ACC112 (cell line): ENCODE measurements around the gene LMF2.
A peak's percentile ranks its signal among the peaks of the same experiment; 100 is the strongest.
"Not testable (repeated sequence)": the region's sequence is repeated elsewhere in the genome, so short reads cannot be mapped to it uniquely, and the experiment has no call there.

Experiments
- H2AFZ ChIP-seq: fragments of 200-600 bp; sonication (generic); one replicate; pipeline ENCODE4 v1.6.0; 2017; ENCODE audit warnings: antibody characterized with exemption, low read length; ENCODE audit not compliant: unreplicated experiment
- H3K27ac ChIP-seq: fragments of 200-600 bp; sonication (generic); 2 replicates; pipeline ENCODE4 v1.5.1; 2014; ENCODE audit warnings: low read depth, mild to moderate bottlenecking, antibody characterized with exemption, low read length, moderate library complexity
- H3K27me3 ChIP-seq: fragments of 200-600 bp; sonication (generic); 2 replicates; pipeline ENCODE4 v1.6.1; 2014; ENCODE audit warnings: mild to moderate bottlenecking, antibody characterized with exemption, low read length, moderate library complexity, mixed read lengths; ENCODE audit not compliant: insufficient read depth
- H3K36me3 ChIP-seq: fragments of 200-600 bp; sonication (generic); 2 replicates; pipeline ENCODE4 v1.6.1; 2016; ENCODE audit warnings: mild to moderate bottlenecking, antibody characterized with exemption, low read length, moderate library complexity, mixed read lengths; ENCODE audit not compliant: insufficient read depth
- H3K4me1 ChIP-seq: fragments of 200-600 bp; sonication (generic); one replicate; pipeline ENCODE4 v1.6.1; 2016; ENCODE audit warnings: low read length, mixed read lengths; ENCODE audit not compliant: insufficient read depth, unreplicated experiment, control insufficient read depth
- H3K4me3 ChIP-seq: fragments of 200-600 bp; sonication (generic); 2 replicates; pipeline ENCODE4 v1.5.1; 2014; ENCODE audit warnings: mild to moderate bottlenecking, low read depth, low read length
- H3K79me2 ChIP-seq: fragments of 200-600 bp; sonication (generic); one replicate; pipeline ENCODE4 v1.6.0; 2016; ENCODE audit warnings: low read length; ENCODE audit not compliant: control insufficient read depth, unreplicated experiment, insufficient read depth

LMF2 gene

GRCh38 chr22:50521710-50522109 lies 14.2 kb upstream of the LMF2 start:
- H3K4me1 ChIP-seq = peaks cover 6% of the 10 kb centered on the region
- no peaks in the 10 kb centered on the region for H3K36me3 ChIP-seq
- H3K27ac ChIP-seq = no peak overlapping the region
- no peaks in the 10 kb centered on the region for H3K27me3 ChIP-seq
- no peak overlapping the region for H3K4me3 ChIP-seq
- peaks cover 5% of the 10 kb centered on the region for H3K79me2 ChIP-seq
- H2AFZ ChIP-seq = no peak overlapping the region

GRCh38 chr22:50520826-50521453 lies 13.4 kb upstream of the LMF2 start:
- Histone ChIP-seq H2AFZ (no peak overlapping the region), H3K27ac (no peak overlapping the region), H3K79me2 (peaks cover 5% of the 10 kb centered on the region), H3K27me3 (no peaks in the 10 kb centered on the region), H3K4me1 (peaks cover 6% of the 10 kb centered on the region), H3K36me3 (no peaks in the 10 kb centered on the region), H3K4me3 (no peak overlapping the region)

GRCh38 chr22:50520184-50520583 lies 12.7 kb upstream of the LMF2 start:
- not testable (repeated sequence) for H3K36me3 ChIP-seq, H3K79me2 ChIP-seq, H3K27ac ChIP-seq, H3K4me1 ChIP-seq, H3K27me3 ChIP-seq, H2AFZ ChIP-seq, H3K4me3 ChIP-seq

GRCh38 chr22:50519151-50519550 lies 11.6 kb upstream of the LMF2 start:
- no peaks in the 10 kb centered on the region for H3K36me3 ChIP-seq
- H3K27me3 ChIP-seq = no peaks in the 10 kb centered on the region
- peaks cover 11% of the 10 kb centered on the region for H3K79me2 ChIP-seq

GRCh38 chr22:50518606-50519005 lies 11.1 kb upstream of the LMF2 start:
- no peaks in the 10 kb centered on the region for H3K27me3 ChIP-seq
- H3K36me3 ChIP-seq = no peaks in the 10 kb centered on the region
- H3K27ac ChIP-seq = no peak overlapping the region
- H2AFZ ChIP-seq = no peak overlapping the region
- no peaks in the 10 kb centered on the region for H3K4me1 ChIP-seq
- H3K79me2 ChIP-seq = peaks cover 14% of the 10 kb centered on the region
- H3K4me3 ChIP-seq = no peak overlapping the region

More at GRCh38 chr22:50519151-50519550, 11.6 kb upstream of the LMF2 start:
- H3K4me1 ChIP-seq = peaks cover 2% of the 10 kb centered on the region
- no peak overlapping the region for H3K4me3 ChIP-seq
- H2AFZ ChIP-seq = no peak overlapping the region
- H3K27ac ChIP-seq = no peak overlapping the region

GRCh38 chr22:50517495-50518260 lies 10.2 kb upstream of the LMF2 start:
- Histone ChIP-seq H3K4me1 (no peaks in the 10 kb centered on the region), H3K36me3 (no peaks in the 10 kb centered on the region), H3K79me2 (peaks cover 19% of the 10 kb centered on the region), H2AFZ (no peak overlapping the region), H3K4me3 (no peak overlapping the region), H3K27me3 (no peaks in the 10 kb centered on the region), H3K27ac (no peak overlapping the region)

- Histone ChIP-seq H3K36me3 (no peaks in the 10 kb centered on the region), H3K79me2 (peaks cover 19% of the 10 kb centered on the region), H3K4me1 (no peaks in the 10 kb centered on the region), H3K4me3 (no peak overlapping the region), H2AFZ (no peak overlapping the region), H3K27ac (no peak overlapping the region), H3K27me3 (no peaks in the 10 kb centered on the region)
These were observed 9.4 kb upstream of the LMF2 start for GRCh38 chr22:50516891-50517290.

- no peaks in the 10 kb centered on the region for H3K4me1 ChIP-seq
- H3K27ac ChIP-seq = no peak overlapping the region
- H3K27me3 ChIP-seq = no peaks in the 10 kb centered on the region
- peaks cover 19% of the 10 kb centered on the region for H3K79me2 ChIP-seq
- H3K4me3 ChIP-seq = no peak overlapping the region
- H2AFZ ChIP-seq = no peak overlapping the region
- H3K36me3 ChIP-seq = no peaks in the 10 kb centered on the region
These were observed 8.6 kb upstream of the LMF2 start for GRCh38 chr22:50516068-50516467.

GRCh38 chr22:50513175-50513574 lies 5.7 kb upstream of the LMF2 start:
- Histone ChIP-seq H3K27ac (no peak overlapping the region), H2AFZ (no peak overlapping the region), H3K4me1 (peaks cover 6% of the 10 kb centered on the region), H3K36me3 (no peaks in the 10 kb centered on the region), H3K79me2 (peaks cover 37% of the 10 kb centered on the region), H3K4me3 (no peak overlapping the region), H3K27me3 (no peaks in the 10 kb centered on the region)

- Histone ChIP-seq H2AFZ (no peak overlapping the region), H3K27me3 (no peaks in the 10 kb centered on the region), H3K79me2 (peaks cover 44% of the 10 kb centered on the region), H3K4me1 (peaks cover 9% of the 10 kb centered on the region), H3K27ac (peak overlapping the region; percentile 84), H3K4me3 (peak overlapping the region; percentile 97), H3K36me3 (no peaks in the 10 kb centered on the region)
These were observed 1.4 kb upstream of the LMF2 start for GRCh38 chr22:50508897-50509296.
